Suprapubic skin (tissue), 3 donors: ENCODE results near the gene FAM200B.

Source experiments
- POLR2AphosphoS5 ChIP-seq, 3 donors: sonication (generic); formaldehyde crosslinking; IDR thresholded peaks; one replicate each; pipeline ENCODE4 v1.6.1; 2017; ENCODE audit warnings: antibody characterized with exemption in 3 of 3
- TF ChIP-seq, protein P1 (sequence below), 2 donors: fragments of 200-600 bp in 1 of 2; fragments of 450-650 bp in 1 of 2; sonication (generic) in 1 of 2; IDR thresholded peaks; one replicate each; pipeline ENCODE4 v1.5.1; 2016 to 2019; ENCODE audit warnings: antibody characterized with exemption in 2 of 2, mild to moderate bottlenecking in 1 of 2, moderate library complexity in 1 of 2

DNA sequence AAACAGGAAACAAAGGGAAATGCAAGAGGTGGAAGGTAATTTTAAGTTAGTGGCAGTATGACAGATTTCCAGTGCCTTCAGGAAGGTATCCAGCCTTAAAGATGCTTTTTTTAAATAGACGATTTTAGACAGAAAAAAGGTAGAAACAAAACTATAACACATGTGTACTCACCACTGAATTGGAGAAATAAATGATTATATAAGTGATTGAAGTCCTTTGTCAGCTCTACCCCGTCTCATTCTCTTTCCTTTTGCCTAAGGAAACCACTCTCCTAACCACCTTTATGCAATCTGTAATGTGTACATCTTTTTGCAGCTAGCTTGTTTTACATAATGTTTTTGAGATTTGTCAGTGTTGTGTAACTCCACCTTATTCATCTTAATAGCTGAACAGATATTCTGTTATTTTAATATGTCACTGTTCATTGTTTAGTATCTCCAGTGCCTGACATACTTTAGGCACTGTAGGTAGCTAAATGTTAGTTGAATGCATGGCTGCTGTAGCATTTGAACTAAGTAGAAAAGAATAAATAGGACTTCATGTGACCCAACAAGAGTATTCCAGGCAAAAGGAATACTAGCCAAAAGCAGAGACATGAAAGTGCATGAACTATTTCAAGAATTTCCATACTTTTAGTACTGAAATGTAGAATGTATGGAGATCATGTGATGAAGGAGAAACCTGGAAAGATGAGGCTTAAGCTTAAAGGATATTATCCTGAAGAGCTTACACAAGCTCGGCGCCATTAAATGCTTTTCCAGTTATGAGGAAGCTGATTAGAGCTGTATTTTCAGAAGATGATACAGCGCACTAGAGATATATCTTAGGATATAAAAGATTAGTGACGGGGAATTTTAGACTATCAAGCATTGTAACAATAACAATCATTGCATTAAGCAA, 865 bp downstream of the FAM200B start:
- TF ChIP-seq POLR2AphosphoS5 (IDR thresholded peaks at IDR 0.05), result no peak
- TF ChIP-seq, protein P1, sequence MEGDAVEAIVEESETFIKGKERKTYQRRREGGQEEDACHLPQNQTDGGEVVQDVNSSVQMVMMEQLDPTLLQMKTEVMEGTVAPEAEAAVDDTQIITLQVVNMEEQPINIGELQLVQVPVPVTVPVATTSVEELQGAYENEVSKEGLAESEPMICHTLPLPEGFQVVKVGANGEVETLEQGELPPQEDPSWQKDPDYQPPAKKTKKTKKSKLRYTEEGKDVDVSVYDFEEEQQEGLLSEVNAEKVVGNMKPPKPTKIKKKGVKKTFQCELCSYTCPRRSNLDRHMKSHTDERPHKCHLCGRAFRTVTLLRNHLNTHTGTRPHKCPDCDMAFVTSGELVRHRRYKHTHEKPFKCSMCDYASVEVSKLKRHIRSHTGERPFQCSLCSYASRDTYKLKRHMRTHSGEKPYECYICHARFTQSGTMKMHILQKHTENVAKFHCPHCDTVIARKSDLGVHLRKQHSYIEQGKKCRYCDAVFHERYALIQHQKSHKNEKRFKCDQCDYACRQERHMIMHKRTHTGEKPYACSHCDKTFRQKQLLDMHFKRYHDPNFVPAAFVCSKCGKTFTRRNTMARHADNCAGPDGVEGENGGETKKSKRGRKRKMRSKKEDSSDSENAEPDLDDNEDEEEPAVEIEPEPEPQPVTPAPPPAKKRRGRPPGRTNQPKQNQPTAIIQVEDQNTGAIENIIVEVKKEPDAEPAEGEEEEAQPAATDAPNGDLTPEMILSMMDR (IDR thresholded peaks at IDR 0.05), result no peak
